MG63 (cell line): ENCODE measurements around the gene GALNT10. TPM values are rescaled to one million over a fixed set of nuclear protein-coding genes. Genes with fewer than 3 reads are reported as not detected.

Experiments used
- DNase-seq: peaks from one replicate; pipeline ENCODE4 v3.0.0-alpha.2; 2020
- H3K27me3 ChIP-seq: fragments of 250-450 bp; sonication (Bioruptor Pico); 2 replicates; pipeline ENCODE4 v1.5.1; 2020; ENCODE audit warnings: mild to moderate bottlenecking, moderate library complexity
- H3K36me3 ChIP-seq: fragments of 250-450 bp; sonication (Bioruptor Pico); 2 replicates; pipeline ENCODE4 v1.5.1; 2020; ENCODE audit warnings: mild to moderate bottlenecking, moderate library complexity
- H3K4me3 ChIP-seq: fragments of 250-450 bp; sonication (Bioruptor Pico); 2 replicates; pipeline ENCODE4 v1.5.1; 2020; ENCODE audit warnings: mild to moderate bottlenecking, moderate library complexity
- H3K9me3 ChIP-seq: fragments of 250-450 bp; sonication (Bioruptor Pico); 2 replicates; pipeline ENCODE4 v1.5.1; 2020; ENCODE audit warnings: mild to moderate bottlenecking, moderate library complexity
- total RNA-seq: library from RNA; depleted of rRNA; stranded (reverse); fragments of >200 nt; shearing (Covaris generic); gene quantifications from 2 replicates; pipeline ENCODE4 v1.2.3, GENCODE V29; 2014; ENCODE audit warnings: low replicate concordance

GALNT10 gene
- total RNA-seq, 1 experiment from 2014 or later: 26.3 TPM

GRCh38 chr5:154211641-154212390 lies 21.3 kb downstream of the GALNT10 start:
- H3K4me3 ChIP-seq: no peak overlapping the region
- DNase-seq: no peak
- no peaks in the 10 kb centered on the region for H3K27me3 ChIP-seq
- H3K9me3 ChIP-seq: no peaks in the 10 kb centered on the region
- H3K36me3 ChIP-seq: 0 out of 2 replicates have a peak, but pooled peaks cover 5% of the 10 kb centered on the region

GRCh38 chr5:154213592-154213991 lies 23.1 kb downstream of the GALNT10 start:
- H3K9me3 ChIP-seq: no peaks in the 10 kb centered on the region
- no peaks in the 10 kb centered on the region for H3K27me3 ChIP-seq
- H3K36me3 ChIP-seq: 0 out of 2 replicates have a peak, but pooled peaks cover 5% of the 10 kb centered on the region
- DNase-seq: no peak
- no peak overlapping the region for H3K4me3 ChIP-seq

- H3K9me3 ChIP-seq: no peaks in the 10 kb centered on the region
- no peak overlapping the region for H3K4me3 ChIP-seq
- no peaks in the 10 kb centered on the region for H3K27me3 ChIP-seq
- DNase-seq: no peak
- no peaks in the 10 kb centered on the region for H3K36me3 ChIP-seq
Observed at GRCh38 chr5:154214371-154215106, 24.0 kb downstream of the GALNT10 start.

GRCh38 chr5:154215571-154216325 lies 25.2 kb downstream of the GALNT10 start:
- Histone ChIP-seq H3K9me3 (no peaks in the 10 kb centered on the region), H3K4me3 (no peak overlapping the region), H3K27me3 (no peaks in the 10 kb centered on the region), H3K36me3 (no peaks in the 10 kb centered on the region)
- DNase-seq: no peak

- Histone ChIP-seq H3K9me3 (no peaks in the 10 kb centered on the region), H3K4me3 (no peak overlapping the region)
- no peak for DNase-seq
Observed at GRCh38 chr5:154217462-154217861, 26.9 kb downstream of the GALNT10 start.

GRCh38 chr5:154218786-154219185 lies 28.3 kb downstream of the GALNT10 start:
- Histone ChIP-seq H3K9me3 (no peaks in the 10 kb centered on the region), H3K27me3 (no peaks in the 10 kb centered on the region), H3K36me3 (peaks cover 3% of the 10 kb centered on the region; the same call in 1 of the 2 replicates), H3K4me3 (no peak overlapping the region)
- DNase-seq: no peak

More at GRCh38 chr5:154217462-154217861, 26.9 kb downstream of the GALNT10 start:
- Histone ChIP-seq H3K27me3 (no peaks in the 10 kb centered on the region), H3K36me3 (no peaks in the 10 kb centered on the region)

- Histone ChIP-seq H3K4me3 (no peak overlapping the region), H3K9me3 (no peaks in the 10 kb centered on the region), H3K27me3 (no peaks in the 10 kb centered on the region), H3K36me3 (peaks cover 3% of the 10 kb centered on the region; the same call in 1 of the 2 replicates)
- peak; percentile 71 for DNase-seq
Observed at GRCh38 chr5:154220625-154221024, 30.1 kb downstream of the GALNT10 start.

- peak; percentile 68 for DNase-seq
- no peak overlapping the region for H3K4me3 ChIP-seq
Observed at GRCh38 chr5:154221371-154221896, 30.9 kb downstream of the GALNT10 start.

GRCh38 chr5:154222414-154222813 lies 31.9 kb downstream of the GALNT10 start:
- DNase-seq: no peak
- peaks cover 14% of the 10 kb centered on the region for H3K9me3 ChIP-seq
- H3K27me3 ChIP-seq: no peaks in the 10 kb centered on the region
- peaks cover 3% of the 10 kb centered on the region for H3K36me3 ChIP-seq
- no peak overlapping the region for H3K4me3 ChIP-seq

More at GRCh38 chr5:154221371-154221896, 30.9 kb downstream of the GALNT10 start:
- no peaks in the 10 kb centered on the region for H3K27me3 ChIP-seq
- H3K9me3 ChIP-seq: peaks cover 4% of the 10 kb centered on the region
- H3K36me3 ChIP-seq: peaks cover 3% of the 10 kb centered on the region

GRCh38 chr5:154223320-154223719 lies 32.8 kb downstream of the GALNT10 start:
- Histone ChIP-seq H3K9me3 (peaks cover 18% of the 10 kb centered on the region), H3K27me3 (no peaks in the 10 kb centered on the region), H3K4me3 (no peak overlapping the region), H3K36me3 (peaks cover 3% of the 10 kb centered on the region)
- no peak for DNase-seq

- Histone ChIP-seq H3K9me3 (peaks cover 18% of the 10 kb centered on the region), H3K36me3 (peaks cover 3% of the 10 kb centered on the region), H3K27me3 (no peaks in the 10 kb centered on the region), H3K4me3 (no peak overlapping the region)
- no peak for DNase-seq
Observed at GRCh38 chr5:154227090-154227489, 36.6 kb downstream of the GALNT10 start.

GRCh38 chr5:154228696-154229095 lies 38.2 kb downstream of the GALNT10 start:
- no peak for DNase-seq
- Histone ChIP-seq H3K36me3 (no peaks in the 10 kb centered on the region; the same call in 1 of the 2 replicates), H3K4me3 (no peak overlapping the region), H3K27me3 (no peaks in the 10 kb centered on the region), H3K9me3 (peaks cover 18% of the 10 kb centered on the region)

GRCh38 chr5:154230526-154230925 lies 40.0 kb downstream of the GALNT10 start:
- DNase-seq: no peak
- no peaks in the 10 kb centered on the region for H3K27me3 ChIP-seq
- peaks cover 18% of the 10 kb centered on the region for H3K9me3 ChIP-seq
- no peaks in the 10 kb centered on the region; the same call in 1 of the 2 replicates for H3K36me3 ChIP-seq
- no peak overlapping the region for H3K4me3 ChIP-seq

- no peaks in the 10 kb centered on the region for H3K27me3 ChIP-seq
- H3K9me3 ChIP-seq: no peaks in the 10 kb centered on the region
Observed at GRCh38 chr5:154234551-154234950, 44.0 kb downstream of the GALNT10 start.

GRCh38 chr5:154236011-154236410 lies 45.5 kb downstream of the GALNT10 start:
- Histone ChIP-seq H3K9me3 (no peaks in the 10 kb centered on the region), H3K27me3 (no peaks in the 10 kb centered on the region), H3K4me3 (no peak overlapping the region), H3K36me3 (no peaks in the 10 kb centered on the region)
- no peak for DNase-seq

More at GRCh38 chr5:154234551-154234950, 44.0 kb downstream of the GALNT10 start:
- Histone ChIP-seq H3K36me3 (no peaks in the 10 kb centered on the region), H3K4me3 (no peak overlapping the region)
- no peak for DNase-seq

- no peaks in the 10 kb centered on the region for H3K36me3 ChIP-seq
- no peak for DNase-seq
- H3K4me3 ChIP-seq: no peak overlapping the region
- H3K27me3 ChIP-seq: no peaks in the 10 kb centered on the region
- no peaks in the 10 kb centered on the region for H3K9me3 ChIP-seq
Observed at GRCh38 chr5:154236536-154237375, 46.2 kb downstream of the GALNT10 start.
